Neuronal stem cell (in vitro differentiated cells): Measurements from ENCODE around the gene FLNA.

Experiments
- DNase-seq: peaks from one replicate; pipeline ENCODE4 v3.0.0-alpha.2; 2013; ENCODE audit warnings: low spot score
- H2AFZ ChIP-seq: one replicate; pipeline ENCODE4 v1.6.1; 2013; ENCODE audit warnings: mild to moderate bottlenecking, low read length, inconsistent platforms
- H2AK5ac ChIP-seq: 2 replicates; pipeline ENCODE4 v1.6.1; 2013; ENCODE audit warnings: low read depth, mild to moderate bottlenecking, inconsistent platforms, low read length, moderate library complexity, mixed read lengths
- H2BK120ac ChIP-seq: 2 replicates; pipeline ENCODE4 v1.6.1; 2013; ENCODE audit warnings: low read depth, mild to moderate bottlenecking, inconsistent platforms, low read length, moderate library complexity, mixed read lengths
- H2BK12ac ChIP-seq: one replicate; pipeline ENCODE4 v1.6.1; 2013; ENCODE audit warnings: low read length, inconsistent platforms
- H2BK15ac ChIP-seq: 2 replicates; pipeline ENCODE4 v1.6.1; 2013; ENCODE audit warnings: mild to moderate bottlenecking, low read length, inconsistent platforms, mixed read lengths
- H2BK5ac ChIP-seq: one replicate; pipeline ENCODE4 v1.6.1; 2013; ENCODE audit warnings: inconsistent platforms, mild to moderate bottlenecking, low read length, moderate library complexity
- H3K14ac ChIP-seq: one replicate; pipeline ENCODE4 v1.6.1; 2013; ENCODE audit warnings: low read length, inconsistent platforms
- H3K18ac ChIP-seq: 2 replicates; pipeline ENCODE4 v1.6.1; 2013; ENCODE audit warnings: low read length, inconsistent platforms
- H3K23ac ChIP-seq: 2 replicates; pipeline ENCODE4 v1.6.1; 2013; ENCODE audit warnings: low read depth, mild to moderate bottlenecking, mixed read lengths, low read length, inconsistent platforms; ENCODE audit not compliant: poor library complexity
- H3K27ac ChIP-seq: replicated peaks from 3 replicates; pipeline ENCODE4 v1.5.1; 2013; ENCODE audit warnings: low read length, inconsistent platforms
- H3K27me3 ChIP-seq, 3 experiments: 2 replicates each; pipeline ENCODE4 v1.6.1; 2013; ENCODE audit warnings: low read length in 3 of 3, mild to moderate bottlenecking in 2 of 3, inconsistent platforms in 1 of 3, low read depth in 1 of 3, mixed read lengths in 1 of 3, moderate library complexity in 1 of 3; ENCODE audit not compliant: control insufficient read depth in 3 of 3, insufficient read depth in 3 of 3
- H3K36me3 ChIP-seq, 2 donors: replicated peaks in 1 of 2; 2 replicates each; pipeline ENCODE4 v1.6.1; 2013; ENCODE audit warnings: low read length in 2 of 2; ENCODE audit not compliant: control insufficient read depth in 2 of 2, insufficient read depth in 2 of 2
- H3K4ac ChIP-seq: 2 replicates; pipeline ENCODE4 v1.6.1; 2013; ENCODE audit warnings: inconsistent platforms, mild to moderate bottlenecking, low read length, moderate library complexity
- H3K4me1 ChIP-seq, 2 donors: 1 replicate in 1 of 2; 2 replicates in 1 of 2; pipeline ENCODE4 v1.6.1; 2013; ENCODE audit warnings: low read length in 2 of 2, low read depth in 1 of 2; ENCODE audit not compliant: control insufficient read depth in 2 of 2, insufficient read depth in 1 of 2
- H3K4me2 ChIP-seq: one replicate; pipeline ENCODE4 v1.6.1; 2013; ENCODE audit warnings: mild to moderate bottlenecking, low read length, inconsistent platforms; ENCODE audit not compliant: insufficient read depth, poor library complexity, severe bottlenecking
- H3K4me3 ChIP-seq, 2 donors: 2 replicates each; pipeline ENCODE4 v1.5.1; 2013; ENCODE audit warnings: low read length in 2 of 2, mild to moderate bottlenecking in 2 of 2, inconsistent platforms in 1 of 2, moderate library complexity in 1 of 2
- H3K79me1 ChIP-seq: one replicate; pipeline ENCODE4 v1.6.1; 2013; ENCODE audit warnings: low read depth, mild to moderate bottlenecking, inconsistent platforms, low read length, moderate library complexity
- H3K9ac ChIP-seq: one replicate; pipeline ENCODE4 v1.6.1; 2013; ENCODE audit warnings: mild to moderate bottlenecking, low read depth, low read length, inconsistent platforms; ENCODE audit not compliant: poor library complexity
- H3K9me3 ChIP-seq, 2 donors: replicated peaks in 1 of 2; 2 replicates each; pipeline versions ENCODE3 to v1.6.1; 2013; ENCODE audit warnings: low read length in 2 of 2, mild to moderate bottlenecking in 2 of 2, inconsistent platforms in 1 of 2, low read depth in 1 of 2, mixed read lengths in 1 of 2, moderate library complexity in 1 of 2; ENCODE audit not compliant: control insufficient read depth in 2 of 2, insufficient read depth in 1 of 2
- H4K8ac ChIP-seq: one replicate; pipeline ENCODE4 v1.6.1; 2013; ENCODE audit warnings: low read depth, mild to moderate bottlenecking, inconsistent platforms, low read length, moderate library complexity
- H4K91ac ChIP-seq: one replicate; pipeline ENCODE4 v1.6.1; 2013; ENCODE audit warnings: low read length, low read depth, mild to moderate bottlenecking, inconsistent platforms; ENCODE audit not compliant: poor library complexity
- WGBS, 2 donors: extraction: QIAGEN DNeasy Blood & Tissue Kit; methylation state at CpG; one replicate each; pipeline ENCODE4 v1.1.7; 2013; ENCODE audit warnings: missing lambda C conversion rate in 2 of 2, mixed read lengths in 1 of 2; ENCODE audit not compliant: insufficient read length in 2 of 2, insufficient replicate concordance in 1 of 2; ENCODE audit errors: extremely low coverage in 2 of 2; 5-methylcytosine and 5-hydroxymethylcytosine counted together

FLNA gene

GRCh38 chrX:154328646-154329045, 45.8 kb downstream of the FLNA start:
- Histone ChIP-seq H3K4me1 (peaks cover 4 to 7% of the 10 kb centered on the region in 2 donors), H3K9me3 (no peaks in the 10 kb centered on the region), H3K18ac (peak overlapping the region; percentile 38), H3K23ac (no peak overlapping the region), H2BK120ac (no peak overlapping the region), H4K8ac (no peak overlapping the region), H4K91ac (no peak overlapping the region), H2BK12ac (peak overlapping the region; percentile 90), H3K4me3 (peak overlapping the region in 1 of 2 donors; percentile 41), H2BK15ac (no peak overlapping the region), H3K27ac (no peak overlapping the region), H2AK5ac (no peak overlapping the region), H3K9ac (no peak overlapping the region), H2BK5ac (no peak overlapping the region), H2AFZ (no peak overlapping the region), H3K4me2 (no peak overlapping the region), H3K36me3 (no peaks in the 10 kb centered on the region), H3K4ac (no peak overlapping the region), H3K79me1 (no peaks in the 10 kb centered on the region), H3K27me3 (peaks cover 0 to 80% (median 0%) of the 10 kb centered on the region in 3 experiments), H3K14ac (no peak overlapping the region)
- no CpG with 5 or more reads among the region's 5 CpGs for WGBS, 2 donors
- DNase-seq, result no peak

- no peak overlapping the region for H3K4me3 ChIP-seq
- H3K4ac ChIP-seq, result no peak overlapping the region
- no peak overlapping the region for H3K14ac ChIP-seq
- peaks cover 4 to 7% of the 10 kb centered on the region in 2 donors for H3K4me1 ChIP-seq
- H2BK12ac ChIP-seq, result no peak overlapping the region
- no peak overlapping the region for H2AK5ac ChIP-seq
- no peak overlapping the region for H3K27ac ChIP-seq
- no peak overlapping the region for H4K91ac ChIP-seq
- no peak overlapping the region for H3K4me2 ChIP-seq
- H3K23ac ChIP-seq, result no peak overlapping the region
- H3K9ac ChIP-seq, result no peak overlapping the region
- H2BK5ac ChIP-seq, result no peak overlapping the region
- no peak for DNase-seq
- H3K36me3 ChIP-seq, result no peaks in the 10 kb centered on the region
- H2BK120ac ChIP-seq, result no peak overlapping the region
- no peaks in the 10 kb centered on the region for H3K9me3 ChIP-seq
- H4K8ac ChIP-seq, result no peak overlapping the region
- WGBS, 2 donors, result no CpG with 5 or more reads among the region's 11 CpGs
- peaks cover 0 to 83% (median 0%) of the 10 kb centered on the region in 3 experiments for H3K27me3 ChIP-seq
- H3K18ac ChIP-seq, result no peak overlapping the region
- H2BK15ac ChIP-seq, result no peak overlapping the region
- H3K79me1 ChIP-seq, result no peaks in the 10 kb centered on the region
- no peak overlapping the region for H2AFZ ChIP-seq
Observed at GRCh38 chrX:154327038-154327820, 47.2 kb downstream of the FLNA start.

DNA sequence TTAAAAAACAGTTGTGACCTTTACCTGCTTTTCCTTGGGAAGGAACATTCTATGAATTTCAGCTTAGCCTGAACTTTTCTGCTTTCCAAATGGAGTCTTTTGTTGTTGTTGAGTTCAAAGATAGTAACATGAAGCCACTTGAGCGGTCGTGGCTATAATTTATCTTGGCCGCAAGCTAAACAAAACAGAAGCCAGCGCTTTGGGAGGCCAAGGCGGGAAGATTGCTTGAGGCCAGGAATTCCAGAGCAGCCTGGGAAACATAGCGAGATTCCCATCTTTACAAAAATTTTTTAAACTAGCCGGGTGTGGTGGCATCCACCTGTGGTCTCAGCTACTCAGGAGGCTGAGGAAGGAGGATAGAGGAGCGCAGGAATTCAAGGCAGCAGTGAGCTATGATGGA, 48.9 kb downstream of the FLNA start:
- no CpG with 5 or more reads among the region's 8 CpGs for WGBS, 2 donors
- Histone ChIP-seq H3K9ac (no peak overlapping the region), H4K8ac (no peak overlapping the region)

GRCh38 chrX:154323537-154323936, 50.9 kb downstream of the FLNA start:
- no peak overlapping the region for H3K4ac ChIP-seq
- H3K23ac ChIP-seq, result no peak overlapping the region
- no peak overlapping the region for H2AK5ac ChIP-seq
- H3K27ac ChIP-seq, result no peak overlapping the region
- WGBS, 2 donors, result no CpG with 5 or more reads among the region's 7 CpGs
- H3K18ac ChIP-seq, result no peak overlapping the region
- H3K27me3 ChIP-seq, result peaks cover 0 to 67% (median 0%) of the 10 kb centered on the region in 3 experiments
- H4K91ac ChIP-seq, result no peak overlapping the region
- no peak overlapping the region for H4K8ac ChIP-seq
- no peaks in the 10 kb centered on the region for H3K36me3 ChIP-seq
- H3K4me2 ChIP-seq, result no peak overlapping the region
- H3K4me3 ChIP-seq, result no peak overlapping the region
- H3K14ac ChIP-seq, result no peak overlapping the region
- DNase-seq, result no peak
- no peak overlapping the region for H2BK15ac ChIP-seq
- no peak overlapping the region for H2BK12ac ChIP-seq
- H3K9me3 ChIP-seq, result no peaks in the 10 kb centered on the region
- no peaks in the 10 kb centered on the region for H3K79me1 ChIP-seq
- H2BK5ac ChIP-seq, result no peak overlapping the region
- no peak overlapping the region for H2AFZ ChIP-seq
- H3K9ac ChIP-seq, result no peak overlapping the region
- no peak overlapping the region for H2BK120ac ChIP-seq
- no peaks in the 10 kb centered on the region for H3K4me1 ChIP-seq

More for the DNA sequence above, 48.9 kb downstream of the FLNA start:
- Histone ChIP-seq H2BK120ac (no peak overlapping the region), H3K36me3 (no peaks in the 10 kb centered on the region), H3K4me3 (no peak overlapping the region), H3K27me3 (peaks cover 0 to 76% (median 0%) of the 10 kb centered on the region in 3 experiments), H4K91ac (no peak overlapping the region), H2AK5ac (no peak overlapping the region), H2BK12ac (no peak overlapping the region), H3K27ac (no peak overlapping the region), H3K4ac (no peak overlapping the region), H3K9me3 (no peaks in the 10 kb centered on the region), H3K23ac (no peak overlapping the region), H3K79me1 (no peaks in the 10 kb centered on the region), H2BK5ac (no peak overlapping the region), H2AFZ (no peak overlapping the region), H2BK15ac (no peak overlapping the region), H3K4me1 (peaks cover 4 to 7% of the 10 kb centered on the region in 2 donors), H3K4me2 (no peak overlapping the region), H3K18ac (no peak overlapping the region), H3K14ac (no peak overlapping the region)
- no peak for DNase-seq
